Measurements from ENCODE around the gene CACNA2D3. TPM values are rescaled to one million over a fixed set of nuclear protein-coding genes. Genes with fewer than 3 reads are reported as not detected.

Gene CACNA2D3
- total RNA-seq, 1 experiment from 2014 or later: not detected

DNA sequence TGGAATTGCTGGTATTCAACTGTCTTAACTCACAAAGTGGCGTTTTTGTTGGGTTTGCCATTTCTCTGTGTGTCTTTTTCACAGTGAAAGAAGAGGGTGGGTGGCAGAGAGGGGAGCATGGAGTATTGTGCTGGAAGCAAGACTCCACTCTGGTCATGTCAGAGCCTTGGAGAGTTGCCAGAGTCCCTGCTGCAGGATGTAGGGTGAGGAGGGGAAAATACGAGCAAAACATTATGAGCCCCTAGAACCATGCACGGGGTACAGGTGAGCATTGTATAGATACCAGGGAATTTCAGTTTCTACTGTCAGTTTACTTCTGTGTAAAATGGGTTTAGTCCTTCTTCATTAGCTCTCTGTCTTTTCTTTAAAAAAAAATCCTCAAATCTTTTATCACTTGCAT lies 249.9 kb downstream of the CACNA2D3 start:
- Histone ChIP-seq H3K4me1 (ENCODE audit: insufficient read depth, low read length) (no peaks in the 10 kb centered on the region), H3K27me3 (ENCODE audit: low read length) (peaks cover 28% of the 10 kb centered on the region), H3K9me2 (replicated peaks; ENCODE audit: low read length) (no peaks in the 10 kb centered on the region), H3K4me3 (ENCODE audit: low read length) (no peak overlapping the region), H2AFZ (ENCODE audit: low read length) (no peak overlapping the region), H3K36me3 (ENCODE audit: low read depth, low read length) (no peaks in the 10 kb centered on the region), H3K27ac (ENCODE audit: low read length) (no peak overlapping the region), H3F3A (ENCODE audit: low read length, unreplicated experiment) (no peaks in the 10 kb centered on the region), H3K79me2 (ENCODE audit: low read length) (no peaks in the 10 kb centered on the region), H3K4me2 (ENCODE audit: low read length) (no peak overlapping the region), H4K20me1 (ENCODE audit: low read length) (no peaks in the 10 kb centered on the region), H3K9ac (ENCODE audit: low read length) (no peak overlapping the region), H3K9me3 (ENCODE audit: low read length) (no peaks in the 10 kb centered on the region)
- ATAC-seq (no peak), DNase-seq (no peak)
- ChIA-PET CTCF (no interaction called here), POLR2A (ENCODE audit: unreplicated experiment) (no interaction called here)
- TF ChIP-seq EZH2phosphoT487 (IDR thresholded peaks at IDR 0.05; ENCODE audit: borderline replicate concordance, low read length): no peak
- TF ChIP-seq EZH2 (IDR thresholded peaks at IDR 0.05; ENCODE audit: low read length, unreplicated experiment): no peak
- TF ChIP-seq, protein P1, sequence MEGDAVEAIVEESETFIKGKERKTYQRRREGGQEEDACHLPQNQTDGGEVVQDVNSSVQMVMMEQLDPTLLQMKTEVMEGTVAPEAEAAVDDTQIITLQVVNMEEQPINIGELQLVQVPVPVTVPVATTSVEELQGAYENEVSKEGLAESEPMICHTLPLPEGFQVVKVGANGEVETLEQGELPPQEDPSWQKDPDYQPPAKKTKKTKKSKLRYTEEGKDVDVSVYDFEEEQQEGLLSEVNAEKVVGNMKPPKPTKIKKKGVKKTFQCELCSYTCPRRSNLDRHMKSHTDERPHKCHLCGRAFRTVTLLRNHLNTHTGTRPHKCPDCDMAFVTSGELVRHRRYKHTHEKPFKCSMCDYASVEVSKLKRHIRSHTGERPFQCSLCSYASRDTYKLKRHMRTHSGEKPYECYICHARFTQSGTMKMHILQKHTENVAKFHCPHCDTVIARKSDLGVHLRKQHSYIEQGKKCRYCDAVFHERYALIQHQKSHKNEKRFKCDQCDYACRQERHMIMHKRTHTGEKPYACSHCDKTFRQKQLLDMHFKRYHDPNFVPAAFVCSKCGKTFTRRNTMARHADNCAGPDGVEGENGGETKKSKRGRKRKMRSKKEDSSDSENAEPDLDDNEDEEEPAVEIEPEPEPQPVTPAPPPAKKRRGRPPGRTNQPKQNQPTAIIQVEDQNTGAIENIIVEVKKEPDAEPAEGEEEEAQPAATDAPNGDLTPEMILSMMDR (conservative IDR thresholded peaks at IDR 0.05; ENCODE audit: low read depth, low read length): no peak
- no TSS peak for BruUV-seq (replicated peaks)
- intact Hi-C loops (cut with micrococcal nuclease): no loop called here

DNA sequence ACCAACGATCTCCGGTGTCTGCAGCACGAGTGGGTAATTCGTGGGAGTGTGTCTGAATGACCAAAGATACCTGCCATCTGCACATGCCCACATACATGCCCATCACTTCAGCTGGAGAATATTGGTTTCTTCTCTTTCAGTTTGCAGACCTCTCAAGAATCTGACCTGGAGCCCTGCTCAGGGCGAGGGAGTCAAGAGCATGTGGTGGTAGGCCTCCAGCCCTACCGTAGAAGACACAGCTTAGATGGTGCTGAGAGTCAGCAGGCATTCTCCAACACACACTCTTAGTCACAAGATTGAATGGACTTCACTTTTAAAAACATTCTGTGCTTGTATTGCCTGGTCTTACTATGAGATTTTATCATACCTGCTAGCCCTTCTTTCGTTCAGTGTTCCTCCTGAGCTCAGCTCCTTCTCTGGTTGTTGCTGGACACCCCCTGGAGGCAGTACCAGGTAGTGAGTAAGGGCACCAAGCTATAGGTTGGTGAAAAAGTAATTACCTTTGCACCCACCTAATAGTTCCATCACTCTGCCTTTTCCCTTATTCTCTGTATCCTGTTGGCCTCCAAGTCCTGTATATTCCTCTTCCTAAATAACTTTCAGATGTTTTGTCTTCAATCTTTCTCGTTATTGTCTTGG lies 252.0 kb downstream of the CACNA2D3 start:
- intact Hi-C loops (cut with micrococcal nuclease): no loop called here
- no peaks in the 10 kb centered on the region for H4K20me1 ChIP-seq (ENCODE audit: low read length)
- H3K9ac ChIP-seq (ENCODE audit: low read length): no peak overlapping the region
- no peak for ATAC-seq
- DNase-seq: no peak
- no peak overlapping the region for H3K4me2 ChIP-seq (ENCODE audit: low read length)
- no peaks in the 10 kb centered on the region for H3K79me2 ChIP-seq (ENCODE audit: low read length)
- CTCF ChIA-PET: interaction anchor here (0.6 kb wide), 1 partner anchor 436 kb away, joined by 3 read pairs; no protein-coding TSS in a partner anchor
- no peaks in the 10 kb centered on the region for H3K9me3 ChIP-seq (ENCODE audit: low read length)
- peaks cover 19% of the 10 kb centered on the region for H3K27me3 ChIP-seq (ENCODE audit: low read length)
- no peaks in the 10 kb centered on the region for H3K36me3 ChIP-seq (ENCODE audit: low read depth, low read length)
- POLR2A ChIA-PET (ENCODE audit: unreplicated experiment): no interaction called here
- H3F3A ChIP-seq (ENCODE audit: low read length, unreplicated experiment): no peaks in the 10 kb centered on the region
- H3K27ac ChIP-seq (ENCODE audit: low read length): no peak overlapping the region
- BruUV-seq (replicated peaks): no TSS peak
- H3K4me1 ChIP-seq (ENCODE audit: insufficient read depth, low read length): no peaks in the 10 kb centered on the region
- no peaks in the 10 kb centered on the region for H3K9me2 ChIP-seq (replicated peaks; ENCODE audit: low read length)
- TF ChIP-seq, protein P1 (conservative IDR thresholded peaks at IDR 0.05; ENCODE audit: low read depth, low read length): peak; percentile 42; the same call in 1 of the 2 replicates
- TF ChIP-seq EZH2 (IDR thresholded peaks at IDR 0.05; ENCODE audit: low read length, unreplicated experiment): no peak
- H2AFZ ChIP-seq (ENCODE audit: low read length): no peak overlapping the region
- no peak overlapping the region for H3K4me3 ChIP-seq (ENCODE audit: low read length)

GRCh38 chr3:54376142-54376807 lies 253.9 kb downstream of the CACNA2D3 start:
- ChIA-PET CTCF (no interaction called here), POLR2A (ENCODE audit: unreplicated experiment) (no interaction called here)
- intact Hi-C loops (cut with micrococcal nuclease): no loop called here

More at GRCh38 chr3:54376142-54376807, 253.9 kb downstream of the CACNA2D3 start:
- BruUV-seq (replicated peaks): no TSS peak
- DNase-seq (no peak), ATAC-seq (no peak)
- H3K4me2 ChIP-seq (ENCODE audit: low read length): no peak overlapping the region
- H2AFZ ChIP-seq (ENCODE audit: low read length): no peak overlapping the region
- H4K20me1 ChIP-seq (ENCODE audit: low read length): no peaks in the 10 kb centered on the region
- no peak overlapping the region for H3K4me3 ChIP-seq (ENCODE audit: low read length)
- H3F3A ChIP-seq (ENCODE audit: low read length, unreplicated experiment): no peaks in the 10 kb centered on the region
- H3K36me3 ChIP-seq (ENCODE audit: low read depth, low read length): no peaks in the 10 kb centered on the region
- no peak overlapping the region for H3K9ac ChIP-seq (ENCODE audit: low read length)
- H3K79me2 ChIP-seq (ENCODE audit: low read length): no peaks in the 10 kb centered on the region
- H3K4me1 ChIP-seq (ENCODE audit: insufficient read depth, low read length): no peaks in the 10 kb centered on the region
- no peaks in the 10 kb centered on the region for H3K9me3 ChIP-seq (ENCODE audit: low read length)
- H3K27ac ChIP-seq (ENCODE audit: low read length): no peak overlapping the region
- no peaks in the 10 kb centered on the region for H3K9me2 ChIP-seq (replicated peaks; ENCODE audit: low read length)
- H3K27me3 ChIP-seq (ENCODE audit: low read length): peaks cover 25% of the 10 kb centered on the region
- TF ChIP-seq, protein P1 (conservative IDR thresholded peaks at IDR 0.05; ENCODE audit: low read depth, low read length): no peak
- TF ChIP-seq EZH2phosphoT487 (IDR thresholded peaks at IDR 0.05; ENCODE audit: borderline replicate concordance, low read length) (no peak), EZH2 (IDR thresholded peaks at IDR 0.05; ENCODE audit: low read length, unreplicated experiment) (no peak)
